MM.1S (cell line): ENCODE results near the gene NMNAT3.

Experiments
- CTCF ChIP-seq: fragments of 300-600 bp; sonication (generic); IDR thresholded peaks from 2 replicates; pipeline ENCODE4 v1.5.1; 2016; ENCODE audit warnings: antibody characterized with exemption, low read length, mixed read lengths
- EZH2 ChIP-seq: fragments of 300-600 bp; sonication (generic); optimal IDR thresholded peaks from 2 replicates; pipeline ENCODE3; 2017; ENCODE audit warnings: low read depth, mild to moderate bottlenecking, antibody characterized with exemption, low read length, mixed read lengths

- TF ChIP-seq CTCF: peak; percentile 32
- TF ChIP-seq EZH2: no peak
Observed at GRCh38 chr3:139519998-139520737, 157.6 kb downstream of the NMNAT3 start.
